Measurements from ENCODE around the gene PRSS33. TPM values are rescaled to one million over a fixed set of nuclear protein-coding genes. Genes with fewer than 3 reads are reported as not detected.

Gene PRSS33
- total RNA-seq, 1 donor from 2014 or later = 0.39 TPM

- no peaks in the 10 kb centered on the region for H3K4me1 Mint-ChIP-seq (ENCODE audit: unreplicated experiment)
- H3K9me3 Mint-ChIP-seq = no peaks in the 10 kb centered on the region
- H3K27ac Mint-ChIP-seq = peak overlapping the region; percentile 66
- H3K4me3 Mint-ChIP-seq = no peak overlapping the region
- H3K36me3 Mint-ChIP-seq = no peaks in the 10 kb centered on the region
- H3K27me3 Mint-ChIP-seq = no peaks in the 10 kb centered on the region
- no peak for DNase-seq (ENCODE audit: extremely low spot score, unreplicated experiment)
- TF ChIP-seq CTCF (conservative IDR thresholded peaks at IDR 0.05) = no peak
Measured at GRCh38 chr16:2745961-2746360, 41.4 kb downstream of the PRSS33 start.

GRCh38 chr16:2745116-2745890 lies 42.1 kb downstream of the PRSS33 start:
- Mint-ChIP-seq H3K4me1 (ENCODE audit: unreplicated experiment) (no peaks in the 10 kb centered on the region), H3K9me3 (no peaks in the 10 kb centered on the region), H3K36me3 (no peaks in the 10 kb centered on the region), H3K27ac (peak overlapping the region; percentile 66), H3K27me3 (no peaks in the 10 kb centered on the region), H3K4me3 (no peak overlapping the region)
- no peak for TF ChIP-seq CTCF (conservative IDR thresholded peaks at IDR 0.05)
- no peak for DNase-seq (ENCODE audit: extremely low spot score, unreplicated experiment)

DNA sequence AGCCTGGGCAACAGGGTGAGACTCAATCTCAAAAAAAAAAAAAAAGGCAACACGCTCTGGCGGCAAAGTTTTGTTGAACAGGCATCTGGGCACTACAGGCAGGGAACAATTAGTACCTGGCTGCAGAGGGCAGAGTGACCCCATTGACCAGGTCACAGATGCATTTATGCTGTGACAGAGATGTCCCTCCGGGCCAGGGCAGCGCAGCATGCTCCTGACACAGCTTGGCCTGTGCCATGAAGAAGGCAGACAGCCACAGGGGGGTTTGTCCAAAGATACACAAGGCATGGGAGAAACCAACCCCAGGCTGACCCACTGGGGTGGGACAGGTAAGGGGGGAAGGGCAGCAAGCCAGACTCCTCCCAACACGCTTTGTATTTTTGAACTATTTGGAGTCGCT lies 42.6 kb downstream of the PRSS33 start:
- no peaks in the 10 kb centered on the region for H3K4me1 Mint-ChIP-seq (ENCODE audit: unreplicated experiment)
- no peaks in the 10 kb centered on the region for H3K9me3 Mint-ChIP-seq

DNA sequence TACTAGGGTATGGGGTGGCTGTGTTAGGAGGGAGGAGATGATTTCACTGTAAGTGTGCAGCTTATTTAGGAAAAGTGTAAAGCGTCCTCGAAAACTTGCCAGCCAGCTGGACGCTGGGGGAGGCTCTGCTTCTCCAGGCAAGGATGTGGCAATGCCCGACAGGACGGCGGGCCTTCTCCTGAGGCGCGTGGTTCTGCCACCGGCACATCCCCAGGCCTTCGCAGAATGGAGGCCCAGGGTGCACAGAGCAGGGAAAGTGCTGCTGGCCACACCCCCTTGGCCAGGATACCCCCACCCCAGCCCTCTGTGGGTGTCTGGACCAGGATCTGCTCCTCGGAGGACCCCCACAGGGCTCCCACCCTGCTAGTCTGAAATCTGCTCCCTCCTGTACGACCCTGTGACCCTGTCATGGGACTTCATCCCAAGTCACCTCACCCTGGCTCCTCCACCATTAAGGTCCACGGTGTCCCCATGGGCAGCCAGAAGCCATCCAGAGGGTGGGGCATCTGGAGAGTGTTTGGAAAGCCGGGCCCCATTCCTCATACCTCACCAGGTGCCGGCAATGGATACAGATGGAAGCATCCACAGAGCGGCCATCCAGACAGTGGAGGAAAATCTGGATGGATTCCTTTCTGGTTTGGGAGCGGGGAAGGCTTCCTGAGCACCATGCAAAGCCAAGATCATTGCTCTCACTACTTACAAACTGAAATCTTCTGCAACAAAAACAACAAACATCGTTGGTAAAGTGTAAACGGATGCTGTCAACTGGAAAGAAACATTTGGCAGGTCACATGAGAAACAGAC lies 44.2 kb downstream of the PRSS33 start:
- Mint-ChIP-seq H3K36me3 (no peaks in the 10 kb centered on the region), H3K4me3 (no peak overlapping the region), H3K27me3 (no peaks in the 10 kb centered on the region), H3K9me3 (no peaks in the 10 kb centered on the region), H3K4me1 (ENCODE audit: unreplicated experiment) (no peaks in the 10 kb centered on the region), H3K27ac (no peak overlapping the region)
- DNase-seq (ENCODE audit: extremely low spot score, unreplicated experiment) = no peak
- no peak for TF ChIP-seq CTCF (conservative IDR thresholded peaks at IDR 0.05)

More for the DNA sequence above, 42.6 kb downstream of the PRSS33 start:
- TF ChIP-seq CTCF (conservative IDR thresholded peaks at IDR 0.05) = no peak
- Mint-ChIP-seq H3K27me3 (no peaks in the 10 kb centered on the region), H3K36me3 (no peaks in the 10 kb centered on the region), H3K4me3 (no peak overlapping the region), H3K27ac (no peak overlapping the region)
- DNase-seq (ENCODE audit: extremely low spot score, unreplicated experiment) = no peak

GRCh38 chr16:2742323-2743006 lies 44.9 kb downstream of the PRSS33 start:
- Mint-ChIP-seq H3K27me3 (no peaks in the 10 kb centered on the region), H3K4me3 (no peak overlapping the region), H3K4me1 (ENCODE audit: unreplicated experiment) (no peaks in the 10 kb centered on the region), H3K27ac (no peak overlapping the region), H3K9me3 (no peaks in the 10 kb centered on the region), H3K36me3 (no peaks in the 10 kb centered on the region)
- no peak for TF ChIP-seq CTCF (conservative IDR thresholded peaks at IDR 0.05)
- no peak for DNase-seq (ENCODE audit: extremely low spot score, unreplicated experiment)

All from type B pancreatic cell (in vitro differentiated cells).